B cell (primary cell): ENCODE results near the gene PHKG2. TPM values are rescaled to one million over a fixed set of nuclear protein-coding genes. Genes with fewer than 3 reads are reported as not detected.

Experiments
- ATAC-seq: fragments of 200-7000 bp; cut with Tn5 transposase; one replicate; pipeline ENCODE4 v1.10.0; 2021; ENCODE audit warnings: low read depth, mild to moderate bottlenecking, moderate number of reproducible peaks, moderate library complexity
- CTCF ChIA-PET: fragments of 350-600 bp; sonication (Branson Sonifier 250); formaldehyde crosslinking; loops from one replicate; lab custom pipeline; 2021; ENCODE audit warnings: antibody characterized with exemption, inconsistent platforms; lab: Charles Lee
- POLR2A ChIA-PET: fragments of 350-600 bp; sonication (Branson Sonifier 250); formaldehyde crosslinking; loops from one replicate; lab custom pipeline; 2021; ENCODE audit warnings: antibody characterized with exemption; lab: Charles Lee
- DNase-seq: peaks from one replicate; pipeline ENCODE4 v3.0.0; 2013
- H2AFZ ChIP-seq: 2 replicates; pipeline ENCODE4 v1.6.1; 2012; ENCODE audit warnings: mild to moderate bottlenecking, low read depth, low read length; ENCODE audit not compliant: insufficient read depth, poor library complexity, severe bottlenecking
- H3K27ac ChIP-seq, 2 donors: 1 replicate in 1 of 2; 2 replicates in 1 of 2; pipeline ENCODE4 v1.5.1; 2012 to 2013; ENCODE audit warnings: low read length in 2 of 2, mild to moderate bottlenecking in 2 of 2, moderate library complexity in 1 of 2
- H3K27me3 ChIP-seq, 4 experiments: fragments of 200-600 bp in 1 of 4; sonication (generic) in 1 of 4; replicated peaks in 1 of 4; 1 replicate in 2 of 4; 2 replicates in 2 of 4; pipeline versions ENCODE4 v1.6.1 to v1.7.0; 2013 to 2016; ENCODE audit warnings: low read length in 3 of 4, mild to moderate bottlenecking in 2 of 4, mixed read lengths in 1 of 4, moderate library complexity in 1 of 4; ENCODE audit not compliant: insufficient read depth in 4 of 4, control insufficient read depth in 3 of 4; ENCODE audit errors: control extremely low read depth in 1 of 4
- H3K36me3 ChIP-seq, 2 experiments: replicated peaks in 1 of 2; 1 replicate in 1 of 2; 2 replicates in 1 of 2; pipeline versions ENCODE4 v1.6.1 to v1.7.1; 2013; ENCODE audit warnings: low read length in 1 of 2; ENCODE audit not compliant: insufficient read depth in 2 of 2, control insufficient read depth in 1 of 2; ENCODE audit errors: control extremely low read depth in 1 of 2, extremely low read depth in 1 of 2
- H3K4me1 ChIP-seq, 2 donors: fragments of 200-600 bp in 1 of 2; sonication (generic) in 1 of 2; 1 replicate in 1 of 2; 2 replicates in 1 of 2; pipeline versions ENCODE4 v1.5.1 to v1.6.1; 2013 to 2017; ENCODE audit warnings: low read length in 2 of 2; ENCODE audit not compliant: control insufficient read depth in 2 of 2, insufficient read depth in 2 of 2
- H3K4me2 ChIP-seq: replicated peaks from 2 replicates; pipeline ENCODE3; 2012; ENCODE audit warnings: mild to moderate bottlenecking, low read depth, low read length; ENCODE audit not compliant: poor library complexity, severe bottlenecking
- H3K4me3 ChIP-seq, 5 experiments: fragments of 200-600 bp in 1 of 5; sonication (generic) in 1 of 5; 1 replicate in 3 of 5; 2 replicates in 2 of 5; pipeline versions ENCODE4 v1.5.1 to v1.7.0; 2011 to 2016; ENCODE audit warnings: low read length in 4 of 5, mild to moderate bottlenecking in 4 of 5, low read depth in 2 of 5, control low read depth in 1 of 5, moderate library complexity in 1 of 5; ENCODE audit not compliant: insufficient read depth in 1 of 5; ENCODE audit errors: control extremely low read depth in 1 of 5, extremely low read depth in 1 of 5
- H3K79me2 ChIP-seq: fragments of 200-600 bp; sonication (generic); one replicate; pipeline ENCODE4 v1.6.0; 2016; ENCODE audit warnings: low read length; ENCODE audit not compliant: control insufficient read depth, insufficient read depth
- H3K9ac ChIP-seq: fragments of 200-600 bp; sonication (generic); 2 replicates; pipeline ENCODE4 v1.6.1; 2017; ENCODE audit warnings: mild to moderate bottlenecking, low read length, moderate library complexity
- H3K9me3 ChIP-seq, 3 donors: one replicate each; pipeline versions ENCODE4 v1.6.1 to v1.7.1; 2013; ENCODE audit warnings: low read length in 2 of 3; ENCODE audit not compliant: control insufficient read depth in 2 of 3, insufficient read depth in 1 of 3; ENCODE audit errors: control extremely low read depth in 1 of 3
- H4K20me1 ChIP-seq: 2 replicates; pipeline ENCODE4 v1.6.0; 2012; ENCODE audit warnings: mild to moderate bottlenecking, low read length; ENCODE audit not compliant: insufficient read depth, control insufficient read depth, poor library complexity, severe bottlenecking
- H3K27ac Mint-ChIP-seq: one replicate; pipeline ENCODE4 v1.8.0; 2021; ENCODE audit warnings: mixed read lengths
- H3K27me3 Mint-ChIP-seq: one replicate; pipeline ENCODE4 v1.8.0; 2021; ENCODE audit warnings: mixed read lengths
- H3K4me1 Mint-ChIP-seq: one replicate; pipeline ENCODE4 v1.8.0; 2021; ENCODE audit warnings: mixed read lengths
- H3K4me3 Mint-ChIP-seq: one replicate; pipeline ENCODE4 v1.8.0; 2021; ENCODE audit warnings: mixed read lengths
- H3K9me3 Mint-ChIP-seq: one replicate; pipeline ENCODE4 v1.8.0; 2022; ENCODE audit warnings: mixed read lengths; ENCODE audit not compliant: insufficient read depth
- EZH2 ChIP-seq: IDR thresholded peaks from 2 replicates; pipeline ENCODE4 v1.6.1; 2012; ENCODE audit warnings: borderline replicate concordance, low read depth, mild to moderate bottlenecking, moderate library complexity, low read length; ENCODE audit not compliant: insufficient read depth, poor library complexity, severe bottlenecking
- WGBS: methylation state at CpG from one replicate; pipeline ENCODE4 v1.1.5; 2013; ENCODE audit warnings: missing lambda C conversion rate; ENCODE audit not compliant: insufficient coverage; 5-methylcytosine and 5-hydroxymethylcytosine counted together
- intact Hi-C: fragments of 100-400 bp; cut with micrococcal nuclease; formaldehyde crosslinking; loops from one replicate; pipeline ENCODE4 v1.10.0; 2022
- polyA plus RNA-seq: library from polyadenylated mRNA; depleted of rRNA; stranded (reverse); fragments of >200 nt; gene quantifications from 2 replicates; pipeline ENCODE4 v1.2.3, GENCODE V29; 2012
- total RNA-seq, 2 donors: library from RNA; stranded (reverse); fragments of 120-200 nt in 1 of 2; gene quantifications; 1 replicate in 1 of 2; 2 replicates in 1 of 2; pipeline versions ENCODE4 v1.2.3 to v1.2.4, GENCODE V29; 2013 to 2022
- TF ChIP-seq, protein P1 (sequence below): fragments of 200-600 bp; IDR thresholded peaks from one replicate; pipeline ENCODE4 v1.8.0; 2022; ENCODE audit warnings: antibody characterized with exemption, mild to moderate bottlenecking

The PHKG2 gene
- total and polyA plus RNA-seq, 2 donors (not counting 1 experiment from before 2014, with no cell fraction given), result 55.7 to 80.8 TPM

DNA sequence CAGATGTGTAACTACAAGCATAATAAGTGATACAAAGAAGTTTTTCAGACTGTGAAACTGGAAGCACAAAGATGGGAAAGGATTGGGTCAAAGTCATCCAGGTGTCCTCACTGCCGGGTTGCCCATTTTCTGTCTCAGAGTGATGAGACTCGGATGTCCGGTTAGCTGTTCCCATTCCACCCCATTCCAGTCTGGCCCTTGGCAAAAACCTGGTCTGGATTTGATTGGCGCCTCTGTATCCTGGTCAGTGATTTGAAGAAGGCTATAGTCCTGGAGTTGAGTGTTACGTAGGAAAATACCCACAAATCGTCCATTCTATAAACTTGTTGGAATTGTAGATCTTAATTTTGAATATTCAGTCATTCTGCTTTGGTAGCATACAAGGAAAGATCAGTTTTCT lies 19.9 kb upstream of the PHKG2 start:
- Histone ChIP-seq H3K27ac (no peak overlapping the region), H3K4me3 (no peak overlapping the region), H3K4me1 (peaks cover 6 to 9% of the 10 kb centered on the region in 2 donors), H2AFZ (no peak overlapping the region), H3K27me3 (no peaks in the 10 kb centered on the region), H3K9me3 (no peaks in the 10 kb centered on the region), H3K79me2 (peaks cover 14% of the 10 kb centered on the region), H3K9ac (no peak overlapping the region), H3K36me3 (peaks cover 0 to 68% of the 10 kb centered on the region in 2 experiments), H4K20me1 (peaks cover 10% of the 10 kb centered on the region), H3K4me2 (no peak overlapping the region)
- Mint-ChIP-seq H3K4me1 (peaks cover 12% of the 10 kb centered on the region), H3K27me3 (no peaks in the 10 kb centered on the region), H3K27ac (no peak overlapping the region), H3K9me3 (no peaks in the 10 kb centered on the region), H3K4me3 (no peak overlapping the region)
- DNase-seq, result no peak
- CTCF ChIA-PET, result interaction anchor here (1.3 kb wide), 1 partner anchor 173 kb away, joined by 3 read pairs; no protein-coding TSS in a partner anchor
- intact Hi-C loops, result no loop called here
- TF ChIP-seq, protein P1, sequence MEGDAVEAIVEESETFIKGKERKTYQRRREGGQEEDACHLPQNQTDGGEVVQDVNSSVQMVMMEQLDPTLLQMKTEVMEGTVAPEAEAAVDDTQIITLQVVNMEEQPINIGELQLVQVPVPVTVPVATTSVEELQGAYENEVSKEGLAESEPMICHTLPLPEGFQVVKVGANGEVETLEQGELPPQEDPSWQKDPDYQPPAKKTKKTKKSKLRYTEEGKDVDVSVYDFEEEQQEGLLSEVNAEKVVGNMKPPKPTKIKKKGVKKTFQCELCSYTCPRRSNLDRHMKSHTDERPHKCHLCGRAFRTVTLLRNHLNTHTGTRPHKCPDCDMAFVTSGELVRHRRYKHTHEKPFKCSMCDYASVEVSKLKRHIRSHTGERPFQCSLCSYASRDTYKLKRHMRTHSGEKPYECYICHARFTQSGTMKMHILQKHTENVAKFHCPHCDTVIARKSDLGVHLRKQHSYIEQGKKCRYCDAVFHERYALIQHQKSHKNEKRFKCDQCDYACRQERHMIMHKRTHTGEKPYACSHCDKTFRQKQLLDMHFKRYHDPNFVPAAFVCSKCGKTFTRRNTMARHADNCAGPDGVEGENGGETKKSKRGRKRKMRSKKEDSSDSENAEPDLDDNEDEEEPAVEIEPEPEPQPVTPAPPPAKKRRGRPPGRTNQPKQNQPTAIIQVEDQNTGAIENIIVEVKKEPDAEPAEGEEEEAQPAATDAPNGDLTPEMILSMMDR, result no peak
- POLR2A ChIA-PET, result no interaction called here
- 100% methylated on average over 2 of the region's 6 CpGs for WGBS
- no peak for ATAC-seq

DNA sequence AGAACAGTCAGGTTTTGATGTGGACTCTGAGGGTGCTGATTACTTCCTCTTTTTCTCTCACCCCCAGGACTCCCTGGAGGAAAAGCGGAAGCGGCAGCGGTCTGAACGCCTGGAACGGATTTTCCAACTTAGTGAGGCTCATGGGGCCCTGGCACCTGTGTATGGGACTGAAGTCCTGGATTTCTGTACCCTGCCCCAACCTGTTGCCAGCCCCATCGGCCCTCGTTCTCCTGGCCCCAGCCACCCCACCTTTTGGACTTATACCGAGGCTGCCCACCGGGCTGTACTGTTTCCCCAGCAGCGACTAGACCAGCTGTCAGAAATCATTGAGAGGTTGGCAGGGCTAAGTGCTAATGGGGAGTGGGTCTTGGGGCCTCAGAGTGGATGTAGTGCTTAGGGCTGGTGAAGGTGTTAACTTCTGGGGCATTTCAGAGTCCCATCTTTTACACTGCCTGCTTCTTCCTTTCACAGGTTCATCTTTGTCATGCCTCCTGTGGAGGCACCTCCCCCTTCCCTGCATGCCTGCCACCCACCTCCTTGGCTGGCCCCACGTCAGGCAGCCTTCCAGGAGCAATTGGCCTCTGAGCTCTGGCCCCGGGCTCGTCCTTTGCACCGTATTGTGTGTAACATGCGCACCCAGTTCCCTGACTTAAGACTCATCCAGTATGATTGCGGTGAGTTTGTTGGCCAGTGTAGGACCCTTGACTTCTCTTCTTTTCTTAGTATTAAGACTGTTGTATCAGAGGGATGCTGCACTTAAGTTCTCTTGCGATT lies 19.1 kb upstream of the PHKG2 start:
- H3K27ac Mint-ChIP-seq, result no peak overlapping the region
- Histone ChIP-seq H3K79me2 (peaks cover 14% of the 10 kb centered on the region), H3K4me2 (no peak overlapping the region), H3K27me3 (no peaks in the 10 kb centered on the region), H3K4me1 (peaks cover 6 to 9% of the 10 kb centered on the region in 2 donors), H3K27ac (no peak overlapping the region), H3K4me3 (no peak overlapping the region), H3K9me3 (no peaks in the 10 kb centered on the region), H3K9ac (no peak overlapping the region), H3K36me3 (peaks cover 2 to 69% of the 10 kb centered on the region in 2 experiments), H2AFZ (no peak overlapping the region), H4K20me1 (peaks cover 8% of the 10 kb centered on the region)
- TF ChIP-seq, protein P1, result no peak
- no peak for TF ChIP-seq EZH2
- H3K9me3 Mint-ChIP-seq, result no peaks in the 10 kb centered on the region
- CTCF ChIA-PET, result no interaction called here
- intact Hi-C loops, result no loop called here
- ATAC-seq (no peak), DNase-seq (no peak)
- peaks cover 10% of the 10 kb centered on the region for H3K4me1 Mint-ChIP-seq
- H3K4me3 Mint-ChIP-seq, result no peak overlapping the region
- WGBS, result 81% methylated on average over 7 of the region's 17 CpGs
- H3K27me3 Mint-ChIP-seq, result no peaks in the 10 kb centered on the region
- POLR2A ChIA-PET, result no interaction called here
